HG03139 (cell line): ENCODE measurements around the gene NNAT.

ENCODE experiments used
- ATAC-seq: cut with Tn5 transposase; IDR thresholded peaks from one replicate; pipeline ENCODE4 v1.9.1; 2021; ENCODE audit not compliant: unreplicated experiment

The NNAT gene

GRCh38 chr20:37523911-37524700 is 3.1 kb downstream of the NNAT start:
- no peak for ATAC-seq

DNA sequence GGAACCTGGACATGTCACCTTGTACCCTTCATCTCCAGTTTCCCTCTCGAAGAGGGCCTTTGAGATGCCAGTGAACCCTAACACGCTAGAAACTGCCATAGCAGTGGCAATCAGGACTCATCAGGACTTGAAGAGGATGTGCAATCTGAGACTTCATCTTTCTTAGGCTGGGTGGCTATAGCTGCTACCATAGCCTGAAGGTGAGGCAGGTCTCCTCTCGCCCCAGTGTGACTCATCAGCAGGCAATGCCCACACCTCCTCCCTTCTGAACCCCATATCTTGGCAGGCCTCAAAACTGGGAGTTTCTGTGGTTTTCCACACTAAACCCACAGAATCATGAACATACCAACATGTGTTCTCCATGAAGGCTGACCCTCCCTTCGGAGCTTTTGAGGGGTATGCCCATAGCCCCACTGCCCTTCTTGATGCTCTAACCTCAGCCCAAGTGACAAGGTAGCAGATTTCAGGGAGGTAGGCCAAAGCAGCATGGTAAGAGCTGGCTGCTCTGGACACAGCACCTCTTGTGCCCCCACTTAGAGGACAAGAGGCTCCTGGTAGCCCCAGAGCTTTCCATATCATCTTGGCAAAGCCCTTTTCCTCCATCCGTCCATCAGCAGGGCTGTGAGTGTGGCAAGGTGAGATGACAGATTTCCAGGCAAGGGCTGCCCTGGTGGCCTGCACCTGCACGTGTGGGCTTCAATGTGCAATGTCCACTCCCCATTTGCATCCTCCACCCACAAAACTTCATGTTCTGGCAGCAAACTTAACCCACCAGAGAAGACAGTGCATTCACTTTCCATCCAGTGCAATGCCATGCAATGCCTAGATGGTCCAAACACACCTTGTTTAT is 4.0 kb downstream of the NNAT start:
- ATAC-seq = no peak

- no peak for ATAC-seq
Observed at GRCh38 chr20:37525810-37526209, 4.8 kb downstream of the NNAT start.

DNA sequence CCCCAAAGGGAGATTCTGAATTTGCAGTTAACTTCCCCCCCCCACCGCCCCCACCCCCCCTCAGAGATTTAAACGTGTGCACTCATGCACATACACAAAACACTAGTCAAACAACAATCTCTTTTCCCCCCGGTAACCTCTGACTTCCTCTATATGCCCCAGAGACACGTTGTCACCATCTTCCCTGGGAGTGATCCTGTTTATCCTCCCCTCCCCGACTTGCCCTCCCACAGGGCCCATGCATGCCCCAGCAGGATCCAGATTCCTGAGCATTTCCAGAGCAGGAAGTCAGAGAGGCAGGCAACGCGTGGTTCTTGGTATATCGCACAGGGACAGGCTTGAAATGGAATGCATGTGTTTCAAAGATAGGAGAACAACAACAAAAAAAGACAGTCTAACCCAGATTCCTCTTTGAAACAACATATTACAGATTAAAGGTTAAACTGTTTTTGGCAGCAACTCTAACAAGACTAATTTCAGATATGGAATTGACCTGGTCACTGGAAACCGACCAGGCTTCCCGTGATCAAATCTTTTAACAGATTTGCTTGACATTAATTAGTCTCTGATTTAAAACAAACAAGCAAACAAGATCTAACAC is 5.3 kb downstream of the NNAT start:
- no peak for ATAC-seq

DNA sequence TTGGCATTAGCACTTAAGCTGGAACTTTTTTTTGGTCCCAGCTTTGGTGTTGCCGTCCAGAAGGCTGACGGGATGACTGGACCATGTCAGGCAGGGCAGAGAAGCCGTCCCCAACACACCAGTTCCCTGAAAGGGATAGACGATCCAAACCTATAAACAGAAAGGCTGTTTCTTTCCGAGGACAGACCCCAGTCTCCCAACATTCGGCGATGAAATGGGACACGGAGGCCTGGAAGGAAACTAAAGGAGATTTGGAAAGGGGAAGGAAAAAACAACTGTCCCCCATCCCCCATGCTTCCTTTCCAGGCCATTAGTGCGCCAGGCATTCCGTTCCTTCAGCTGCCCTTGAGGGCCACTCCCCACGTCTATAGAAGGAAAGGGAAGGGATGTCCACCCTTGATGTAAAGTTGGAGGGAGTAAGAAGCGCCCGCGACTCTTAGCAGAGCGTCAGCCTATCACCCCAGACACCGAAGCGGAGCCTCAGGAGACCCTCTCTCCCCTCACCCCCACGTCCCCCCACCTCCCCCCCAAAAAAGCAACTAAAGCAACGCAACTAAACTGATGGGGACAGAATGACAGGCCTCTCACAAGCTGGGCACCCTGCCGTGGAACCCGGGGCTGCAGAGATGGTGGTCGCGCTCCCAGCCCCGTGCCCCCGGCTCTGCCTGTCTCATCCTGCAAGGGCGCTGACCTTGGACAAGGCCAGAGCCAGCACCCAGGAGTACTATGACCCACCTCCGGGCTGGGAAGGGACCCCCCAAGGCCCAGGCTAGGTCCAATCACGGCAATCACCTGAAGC is 6.0 kb downstream of the NNAT start:
- no peak for ATAC-seq

DNA sequence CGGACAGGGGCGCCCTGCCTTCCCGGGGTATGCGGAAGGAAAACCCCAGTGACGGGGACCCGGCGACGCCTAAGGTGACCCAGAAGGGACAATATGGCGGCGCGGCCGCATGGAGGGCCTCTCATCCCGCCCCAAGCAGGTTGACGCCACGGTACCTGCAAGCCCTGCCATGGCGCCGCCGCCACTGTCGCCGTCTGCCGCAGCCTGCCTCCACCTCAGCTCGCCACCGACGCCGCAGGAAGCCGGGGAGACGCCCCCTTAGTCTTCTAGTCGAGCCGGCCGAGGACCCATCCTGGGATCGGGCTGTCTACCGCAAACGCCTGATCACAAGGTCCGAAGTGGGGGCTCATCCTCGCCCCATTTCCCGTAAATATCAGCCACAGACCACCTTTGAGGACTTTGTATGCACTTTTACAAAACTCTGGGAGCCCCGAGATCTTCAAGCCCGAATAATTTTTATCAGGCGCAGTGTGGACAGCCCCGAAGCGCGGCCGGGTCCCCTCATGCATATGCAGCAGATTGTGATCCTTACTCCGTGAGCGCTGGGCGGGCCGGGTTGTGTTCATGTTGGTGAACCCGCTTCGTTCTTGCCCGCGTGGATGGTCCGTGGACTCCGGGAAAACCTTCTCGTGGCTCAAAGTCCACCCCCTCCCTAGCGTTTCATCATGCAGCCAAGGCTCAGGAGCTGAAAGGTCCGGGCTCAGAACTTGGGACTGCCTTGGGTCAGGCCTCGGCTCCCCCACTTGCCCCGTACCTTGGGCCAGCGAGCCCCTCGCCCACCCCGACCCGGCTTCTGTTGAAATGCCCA is 6.8 kb downstream of the NNAT start, which contains the start of gene BLCAP:
Gene BLCAP (minus strand): TSS at position 239 of the 808 bp plus-strand sequence. CDS start 8,702 bp downstream, outside the sequence.
- ATAC-seq = peak; percentile 57

- no peak for ATAC-seq
Observed at GRCh38 chr20:37528446-37529213, 7.6 kb downstream of the NNAT start.

DNA sequence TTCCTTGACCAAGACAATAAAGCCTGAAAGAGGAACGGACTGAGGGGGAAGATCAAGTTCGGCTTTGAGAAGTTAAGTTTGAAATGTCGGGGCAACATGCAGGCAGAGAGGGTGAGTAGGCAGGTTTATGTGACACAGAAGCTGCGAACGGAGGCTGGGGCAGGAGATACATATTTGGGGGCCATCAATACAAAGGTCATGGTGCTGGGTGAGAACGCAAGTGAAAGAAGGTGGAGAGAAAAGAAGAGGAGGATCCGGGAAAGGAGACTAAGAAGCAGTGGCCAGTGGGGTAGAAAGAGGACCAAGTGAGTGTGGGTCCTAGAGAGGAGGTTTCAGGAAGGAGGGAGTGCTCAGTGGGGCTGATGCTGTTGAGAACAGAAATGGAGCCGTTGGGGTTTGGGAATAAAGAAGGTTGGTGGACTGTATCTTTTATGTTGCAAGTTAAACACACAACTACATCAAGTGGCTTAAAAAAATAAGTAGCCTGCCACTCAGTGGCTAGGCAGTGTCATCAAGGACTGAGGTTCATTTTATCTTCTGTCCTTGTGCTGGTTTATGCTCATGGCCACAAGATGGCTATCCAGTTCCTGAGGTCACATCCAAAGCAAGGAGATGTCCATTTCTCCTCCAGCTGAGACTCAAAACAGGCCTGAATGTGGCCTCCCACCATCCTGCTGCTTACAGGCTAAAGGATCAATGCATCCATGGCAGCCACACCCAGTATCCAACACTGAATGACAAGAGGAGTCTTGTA is 8.3 kb downstream of the NNAT start:
- ATAC-seq = no peak

DNA sequence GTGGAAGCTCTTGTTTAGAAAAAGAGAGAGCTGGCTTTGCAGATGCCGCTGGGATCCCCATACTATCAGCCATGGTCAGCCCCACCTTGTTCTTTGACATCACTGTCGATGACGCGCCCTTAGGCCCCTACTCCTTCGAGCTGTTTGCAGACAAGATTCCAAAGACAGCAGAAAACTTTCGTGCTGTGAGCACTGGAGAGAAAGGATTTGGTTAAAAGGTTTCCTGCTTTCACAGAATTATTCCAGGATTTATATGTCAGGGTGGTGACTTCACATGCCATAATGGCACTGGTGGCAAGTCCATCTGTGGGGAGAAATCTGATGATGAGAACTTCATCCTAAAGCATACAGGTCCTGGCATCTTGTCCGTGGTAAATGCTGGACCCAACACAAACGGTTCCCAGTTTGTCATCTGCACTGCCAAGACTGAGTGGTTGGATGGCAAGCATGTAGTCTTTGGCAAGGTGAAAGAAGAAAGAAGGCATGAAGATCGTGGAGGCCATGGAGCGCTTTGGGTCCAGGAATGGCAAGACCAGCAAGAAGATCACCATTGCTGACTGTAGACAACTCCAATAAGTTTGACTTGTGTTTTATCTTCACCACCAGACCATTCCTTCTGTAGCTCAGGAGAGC is 9.0 kb downstream of the NNAT start:
- ATAC-seq = no peak

- ATAC-seq = no peak
Observed at GRCh38 chr20:37530696-37531095, 9.6 kb downstream of the NNAT start.

- no peak for ATAC-seq
Observed at GRCh38 chr20:37531856-37532255, 10.8 kb downstream of the NNAT start.

DNA sequence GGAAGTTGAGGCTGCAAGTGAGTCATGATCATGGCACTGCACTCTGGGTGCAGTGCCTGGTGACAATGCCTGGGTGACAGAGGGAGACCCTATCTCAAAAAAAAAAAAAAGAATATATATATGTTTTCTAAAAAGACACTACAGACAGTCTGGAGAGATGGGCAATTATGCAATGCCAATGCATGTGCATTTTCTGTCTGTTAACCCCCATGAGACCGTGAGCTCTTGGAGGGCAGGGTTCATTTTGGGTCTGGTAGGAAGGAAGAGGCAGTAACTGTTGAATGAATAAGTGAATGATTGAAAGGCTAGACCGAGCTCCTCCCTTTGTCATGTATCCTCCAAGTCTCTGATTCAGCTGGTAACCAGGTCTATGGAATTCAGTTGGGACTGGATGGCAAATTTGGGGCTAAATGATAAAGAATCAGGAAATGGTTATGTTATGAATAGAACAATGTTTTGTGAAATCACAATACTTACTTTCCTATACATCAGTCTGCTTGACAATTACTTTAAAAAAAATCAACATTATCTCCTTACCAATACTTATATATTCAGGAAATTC is 12.2 kb downstream of the NNAT start:
- no peak for ATAC-seq

GRCh38 chr20:37534401-37535157 is 13.5 kb downstream of the NNAT start:
- ATAC-seq = peak; percentile 58

GRCh38 chr20:37535443-37536132 is 14.5 kb downstream of the NNAT start:
- ATAC-seq = no peak

DNA sequence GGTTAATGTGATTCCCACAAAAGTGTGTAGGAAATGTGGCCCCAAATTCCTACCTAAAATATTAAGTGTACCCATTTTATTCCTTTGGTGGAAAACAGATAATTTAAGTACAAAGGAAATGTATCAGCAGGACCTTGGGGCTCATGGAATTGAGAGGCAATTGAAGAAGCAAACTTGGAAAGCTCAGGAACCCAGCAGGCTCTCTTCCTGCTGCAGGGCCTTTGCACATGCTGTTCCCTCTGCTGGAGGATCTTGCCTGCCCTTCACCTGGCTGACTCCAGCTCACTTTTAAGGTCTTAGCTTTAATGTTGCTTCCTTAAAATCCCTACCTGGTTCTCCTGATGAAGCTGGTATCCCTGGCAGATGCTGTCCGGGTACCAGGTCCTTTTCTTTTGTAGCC is 16.5 kb downstream of the NNAT start:
- no peak for ATAC-seq

- ATAC-seq = no peak
Observed at GRCh38 chr20:37538003-37538402, 17.0 kb downstream of the NNAT start.
